ENCODE results near the gene SPATA1.
A peak's percentile ranks its signal among the peaks of the same experiment; 100 is the strongest.

The SPATA1 gene

GRCh38 chr1:84573481-84573966, 67.3 kb downstream of the SPATA1 start:
- DNase-seq (ENCODE audit: extremely low read depth, low read depth), result no peak
- TF ChIP-seq CTCF (IDR thresholded peaks at IDR 0.05; ENCODE audit: low read depth, low read length, missing control alignments), result no peak
- H3K4me3 ChIP-seq (replicated peaks; ENCODE audit: low read depth, low read length), result peak overlapping the region; percentile 54

- H3K4me3 ChIP-seq (replicated peaks; ENCODE audit: low read depth, low read length), result peak within 1 kb of the TSS; percentile 54
- peak; percentile 31 for DNase-seq (ENCODE audit: extremely low read depth, low read depth)
- no peak for TF ChIP-seq CTCF (IDR thresholded peaks at IDR 0.05; ENCODE audit: low read depth, low read length, missing control alignments)
These were observed 68.0 kb downstream of the SPATA1 start, which contains the start of gene CTBS for GRCh38 chr1:84573967-84574842. Gene CTBS, minus strand, starts transcription at chr1:84574440. Its CDS starts 25 bp downstream, at chr1:84574415.

GRCh38 chr1:84574936-84575335, 68.8 kb downstream of the SPATA1 start:
- peak overlapping the region; percentile 54 for H3K4me3 ChIP-seq (replicated peaks; ENCODE audit: low read depth, low read length)
- no peak for TF ChIP-seq CTCF (IDR thresholded peaks at IDR 0.05; ENCODE audit: low read depth, low read length, missing control alignments)
- no peak for DNase-seq (ENCODE audit: extremely low read depth, low read depth)

GRCh38 chr1:84581648-84582047, 75.5 kb downstream of the SPATA1 start:
- no peak overlapping the region for H3K4me3 ChIP-seq (replicated peaks; ENCODE audit: low read depth, low read length)
- TF ChIP-seq CTCF (IDR thresholded peaks at IDR 0.05; ENCODE audit: low read depth, low read length, missing control alignments), result no peak
- DNase-seq (ENCODE audit: extremely low read depth, low read depth), result no peak

- DNase-seq (ENCODE audit: extremely low read depth, low read depth), result peak; percentile 44
- no peak for TF ChIP-seq CTCF (IDR thresholded peaks at IDR 0.05; ENCODE audit: low read depth, low read length, missing control alignments)
- no peak overlapping the region for H3K4me3 ChIP-seq (replicated peaks; ENCODE audit: low read depth, low read length)
These were observed 76.8 kb downstream of the SPATA1 start for GRCh38 chr1:84582802-84583587.

- TF ChIP-seq CTCF (IDR thresholded peaks at IDR 0.05; ENCODE audit: low read depth, low read length, missing control alignments), result no peak
- no peak for DNase-seq (ENCODE audit: extremely low read depth, low read depth)
- no peak overlapping the region for H3K4me3 ChIP-seq (replicated peaks; ENCODE audit: low read depth, low read length)
These were observed 77.5 kb downstream of the SPATA1 start for GRCh38 chr1:84583648-84584047.

Data from HFF-Myc (cell line).